ENCODE measurements around the gene GALT. TPM values are rescaled to one million over a fixed set of nuclear protein-coding genes. Genes with fewer than 3 reads are reported as not detected.
A peak's percentile ranks its signal among the peaks of the same experiment; 100 is the strongest.

The GALT gene
- total and polyA plus RNA-seq, 2 of the 4 experiments (the other 2 are of a cell fraction): 15.8 to 34.6 TPM

DNA sequence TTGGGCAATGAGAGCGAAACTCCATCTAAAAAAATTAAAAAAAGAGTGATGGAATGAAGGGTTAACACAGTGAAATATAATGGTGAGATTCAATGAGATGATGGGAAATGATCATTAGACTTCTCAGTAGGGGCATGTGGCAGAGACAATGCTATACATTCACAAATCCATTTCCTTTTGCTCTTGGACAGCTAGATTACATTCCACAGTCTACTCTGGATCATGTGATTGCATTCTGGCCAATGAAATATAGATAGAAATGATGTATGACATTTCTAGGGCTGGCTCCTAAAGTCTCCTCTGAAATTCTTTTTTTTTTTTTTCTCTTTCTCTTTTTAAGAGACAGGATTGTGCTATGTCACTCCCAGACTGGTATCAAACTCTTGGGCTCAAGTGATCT, 3.8 kb upstream of the GALT start:
- Histone ChIP-seq H3K36me3 (ENCODE audit: control insufficient read depth, insufficient read depth, low read length) (no peaks in the 10 kb centered on the region), H3K79me1 (ENCODE audit: low read depth in 1 of 2, low read length in 2 of 2) (peaks cover 5 to 20% of the 10 kb centered on the region in 2 experiments), H3K18ac (ENCODE audit: low read depth, low read length) (no peak overlapping the region), H3K4me1 (ENCODE audit: control insufficient read depth, insufficient read depth, low read length) (peaks cover 8% of the 10 kb centered on the region), H4K8ac (ENCODE audit: low read depth in 2 of 2, low read length in 2 of 2) (no peak overlapping the region), H2BK15ac (ENCODE audit: low read depth, low read length) (no peak overlapping the region), H3K23ac (ENCODE audit: low read depth, low read length) (peak overlapping the region; percentile 21; the same call in 1 of the 2 replicates), H2BK120ac (ENCODE audit: low read depth, low read length) (no peak overlapping the region), H3K9me1 (ENCODE audit: insufficient read depth, low read length) (peaks cover 17% of the 10 kb centered on the region), H3K4ac (ENCODE audit: low read depth, low read length) (no peak overlapping the region), H3K27ac (ENCODE audit: insufficient read depth, low read length) (no peak overlapping the region), H4K91ac (ENCODE audit: insufficient read depth, low read depth, low read length) (no peak overlapping the region), H3K27me3 (ENCODE audit: control insufficient read depth, insufficient read depth, low read length) (no peaks in the 10 kb centered on the region), H4K20me1 (ENCODE audit: insufficient read depth, low read length) (no peaks in the 10 kb centered on the region), H4K5ac (ENCODE audit: low read depth, low read length) (no peak overlapping the region), H2AFZ (replicated peaks; ENCODE audit: low read length, poor library complexity) (no peak overlapping the region), H2BK5ac (ENCODE audit: low read depth, low read length, poor library complexity, severe bottlenecking) (no peak overlapping the region), H2BK20ac (ENCODE audit: low read depth, low read length) (no peak overlapping the region), H2AK9ac (replicated peaks; ENCODE audit: low read depth, low read length, poor library complexity) (no peak overlapping the region), H3K9ac (ENCODE audit: low read depth, low read length) (no peak overlapping the region), H3K9me3 (ENCODE audit: control insufficient read depth, insufficient read depth, low read length) (no peaks in the 10 kb centered on the region), H3K56ac (ENCODE audit: extremely low read depth, insufficient read depth, low read length) (no peak overlapping the region), H3K4me2 (ENCODE audit: low read depth, low read length) (no peak overlapping the region), H3K14ac (replicated peaks; ENCODE audit: low read depth, low read length) (no peak overlapping the region), H2AK5ac (ENCODE audit: low read depth, low read length) (no peak overlapping the region), H3K4me3 (ENCODE audit: insufficient read depth, low read depth, low read length) (no peak overlapping the region)
- dilution Hi-C loops (cut with HindIII; ENCODE audit: low sequenced_read_pairs, unreplicated experiment): no loop called here
- no TSS peak for BruUV-seq (replicated peaks)
- in situ Hi-C loops (cut with MboI; ENCODE audit: low sequenced_read_pairs): no loop called here
- TF ChIP-seq, protein P1, sequence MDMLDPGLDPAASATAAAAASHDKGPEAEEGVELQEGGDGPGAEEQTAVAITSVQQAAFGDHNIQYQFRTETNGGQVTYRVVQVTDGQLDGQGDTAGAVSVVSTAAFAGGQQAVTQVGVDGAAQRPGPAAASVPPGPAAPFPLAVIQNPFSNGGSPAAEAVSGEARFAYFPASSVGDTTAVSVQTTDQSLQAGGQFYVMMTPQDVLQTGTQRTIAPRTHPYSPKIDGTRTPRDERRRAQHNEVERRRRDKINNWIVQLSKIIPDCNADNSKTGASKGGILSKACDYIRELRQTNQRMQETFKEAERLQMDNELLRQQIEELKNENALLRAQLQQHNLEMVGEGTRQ (IDR thresholded peaks at IDR 0.05; ENCODE audit: low read depth, low read length): peak; percentile 32; the same call in 1 of the 2 replicates
- TF ChIP-seq BHLHE40 (IDR thresholded peaks at IDR 0.05; ENCODE audit: low read depth, low read length): no peak
- TF ChIP-seq, protein P2, sequence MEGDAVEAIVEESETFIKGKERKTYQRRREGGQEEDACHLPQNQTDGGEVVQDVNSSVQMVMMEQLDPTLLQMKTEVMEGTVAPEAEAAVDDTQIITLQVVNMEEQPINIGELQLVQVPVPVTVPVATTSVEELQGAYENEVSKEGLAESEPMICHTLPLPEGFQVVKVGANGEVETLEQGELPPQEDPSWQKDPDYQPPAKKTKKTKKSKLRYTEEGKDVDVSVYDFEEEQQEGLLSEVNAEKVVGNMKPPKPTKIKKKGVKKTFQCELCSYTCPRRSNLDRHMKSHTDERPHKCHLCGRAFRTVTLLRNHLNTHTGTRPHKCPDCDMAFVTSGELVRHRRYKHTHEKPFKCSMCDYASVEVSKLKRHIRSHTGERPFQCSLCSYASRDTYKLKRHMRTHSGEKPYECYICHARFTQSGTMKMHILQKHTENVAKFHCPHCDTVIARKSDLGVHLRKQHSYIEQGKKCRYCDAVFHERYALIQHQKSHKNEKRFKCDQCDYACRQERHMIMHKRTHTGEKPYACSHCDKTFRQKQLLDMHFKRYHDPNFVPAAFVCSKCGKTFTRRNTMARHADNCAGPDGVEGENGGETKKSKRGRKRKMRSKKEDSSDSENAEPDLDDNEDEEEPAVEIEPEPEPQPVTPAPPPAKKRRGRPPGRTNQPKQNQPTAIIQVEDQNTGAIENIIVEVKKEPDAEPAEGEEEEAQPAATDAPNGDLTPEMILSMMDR (conservative IDR thresholded peaks at IDR 0.05; ENCODE audit: low read depth, low read length): no peak
- POLR2A ChIA-PET (ENCODE audit: unreplicated experiment): no interaction called here
- intact Hi-C loops (cut with micrococcal nuclease): no loop called here
- no peak for ATAC-seq (ENCODE audit: low read depth)
- WGBS, 2 experiments (ENCODE audit: extremely low coverage in 2 of 2, insufficient read length in 1 of 2): no CpG with 5 or more reads among the region's 1 CpG
- CTCF ChIA-PET: no interaction called here
- DNase-seq: no peak
